Lower leg skin (tissue), 3 donors: ENCODE measurements around the gene CIB1.

Experiments
- POLR2A ChIP-seq, 2 donors: fragments of 450-650 bp; IDR thresholded peaks; one replicate each; pipeline ENCODE4 v1.6.1; 2016 to 2017; ENCODE audit warnings: antibody characterized with exemption in 2 of 2, mild to moderate bottlenecking in 1 of 2, moderate library complexity in 1 of 2
- TF ChIP-seq, protein P1 (sequence below), 3 donors: fragments of 450-650 bp; IDR thresholded peaks; one replicate each; pipeline ENCODE4 v1.5.1; 2016; ENCODE audit warnings: antibody characterized with exemption in 3 of 3, mild to moderate bottlenecking in 3 of 3, moderate library complexity in 2 of 3

DNA sequence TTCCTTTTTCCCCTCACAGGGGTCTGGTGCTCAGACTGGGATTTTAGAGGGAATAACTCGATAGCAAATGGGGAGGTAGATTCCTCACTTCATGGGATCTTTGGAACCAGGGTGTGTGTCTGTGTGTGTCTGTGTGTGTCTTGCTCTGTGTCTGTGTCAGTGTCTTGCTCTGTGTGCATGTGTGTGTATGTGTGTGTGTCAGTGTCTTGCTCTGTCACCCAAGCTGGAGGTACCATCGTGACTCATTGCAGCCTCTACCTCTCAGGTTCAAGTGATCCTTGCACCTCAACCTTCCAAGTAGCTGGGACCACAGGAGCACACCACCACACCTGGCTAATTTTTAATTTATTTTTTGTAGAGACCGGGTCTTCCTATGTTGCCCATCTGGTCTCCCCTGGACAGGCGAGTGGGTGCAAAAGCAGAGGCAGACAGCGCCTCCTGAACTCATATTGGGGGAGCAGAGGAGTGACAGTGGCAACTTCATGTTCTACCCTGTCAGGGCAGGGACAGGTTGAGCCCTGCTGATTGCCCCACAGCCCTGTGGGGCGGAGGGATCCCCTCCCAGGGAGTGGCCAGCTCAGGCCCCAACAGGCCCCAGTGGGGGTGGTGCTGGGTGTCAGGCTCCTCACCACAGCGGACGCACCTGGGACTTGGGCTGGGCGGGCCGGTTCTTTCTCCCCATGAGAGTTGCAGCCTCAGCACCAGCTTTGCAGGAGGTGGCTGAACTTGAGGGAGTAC is 43.0 kb downstream of the CIB1 start:
- TF ChIP-seq, protein P1, sequence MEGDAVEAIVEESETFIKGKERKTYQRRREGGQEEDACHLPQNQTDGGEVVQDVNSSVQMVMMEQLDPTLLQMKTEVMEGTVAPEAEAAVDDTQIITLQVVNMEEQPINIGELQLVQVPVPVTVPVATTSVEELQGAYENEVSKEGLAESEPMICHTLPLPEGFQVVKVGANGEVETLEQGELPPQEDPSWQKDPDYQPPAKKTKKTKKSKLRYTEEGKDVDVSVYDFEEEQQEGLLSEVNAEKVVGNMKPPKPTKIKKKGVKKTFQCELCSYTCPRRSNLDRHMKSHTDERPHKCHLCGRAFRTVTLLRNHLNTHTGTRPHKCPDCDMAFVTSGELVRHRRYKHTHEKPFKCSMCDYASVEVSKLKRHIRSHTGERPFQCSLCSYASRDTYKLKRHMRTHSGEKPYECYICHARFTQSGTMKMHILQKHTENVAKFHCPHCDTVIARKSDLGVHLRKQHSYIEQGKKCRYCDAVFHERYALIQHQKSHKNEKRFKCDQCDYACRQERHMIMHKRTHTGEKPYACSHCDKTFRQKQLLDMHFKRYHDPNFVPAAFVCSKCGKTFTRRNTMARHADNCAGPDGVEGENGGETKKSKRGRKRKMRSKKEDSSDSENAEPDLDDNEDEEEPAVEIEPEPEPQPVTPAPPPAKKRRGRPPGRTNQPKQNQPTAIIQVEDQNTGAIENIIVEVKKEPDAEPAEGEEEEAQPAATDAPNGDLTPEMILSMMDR (IDR thresholded peaks at IDR 0.05), result no peak
- TF ChIP-seq POLR2A (IDR thresholded peaks at IDR 0.05), result no peak
